ENCODE data around the gene PTPRK.

The PTPRK gene

GRCh38 chr6:128347123-128347522, 173.3 kb downstream of the PTPRK start:
- DNase-seq (ENCODE audit: extremely low read depth, insufficient read length), result no peak
- no peaks in the 10 kb centered on the region for H3K27me3 ChIP-seq (replicated peaks; ENCODE audit: control insufficient read depth, insufficient read depth, low read length)
- H3K4me3 ChIP-seq (replicated peaks; ENCODE audit: low read depth, low read length), result no peak overlapping the region
- H3K36me3 ChIP-seq (ENCODE audit: control insufficient read depth, insufficient read depth, low read length), result no peaks in the 10 kb centered on the region
- TF ChIP-seq, protein P1, sequence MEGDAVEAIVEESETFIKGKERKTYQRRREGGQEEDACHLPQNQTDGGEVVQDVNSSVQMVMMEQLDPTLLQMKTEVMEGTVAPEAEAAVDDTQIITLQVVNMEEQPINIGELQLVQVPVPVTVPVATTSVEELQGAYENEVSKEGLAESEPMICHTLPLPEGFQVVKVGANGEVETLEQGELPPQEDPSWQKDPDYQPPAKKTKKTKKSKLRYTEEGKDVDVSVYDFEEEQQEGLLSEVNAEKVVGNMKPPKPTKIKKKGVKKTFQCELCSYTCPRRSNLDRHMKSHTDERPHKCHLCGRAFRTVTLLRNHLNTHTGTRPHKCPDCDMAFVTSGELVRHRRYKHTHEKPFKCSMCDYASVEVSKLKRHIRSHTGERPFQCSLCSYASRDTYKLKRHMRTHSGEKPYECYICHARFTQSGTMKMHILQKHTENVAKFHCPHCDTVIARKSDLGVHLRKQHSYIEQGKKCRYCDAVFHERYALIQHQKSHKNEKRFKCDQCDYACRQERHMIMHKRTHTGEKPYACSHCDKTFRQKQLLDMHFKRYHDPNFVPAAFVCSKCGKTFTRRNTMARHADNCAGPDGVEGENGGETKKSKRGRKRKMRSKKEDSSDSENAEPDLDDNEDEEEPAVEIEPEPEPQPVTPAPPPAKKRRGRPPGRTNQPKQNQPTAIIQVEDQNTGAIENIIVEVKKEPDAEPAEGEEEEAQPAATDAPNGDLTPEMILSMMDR (IDR thresholded peaks at IDR 0.05; ENCODE audit: insufficient read depth, low read length, poor library complexity, severe bottlenecking), result no peak

GRCh38 chr6:128346569-128346968, 173.8 kb downstream of the PTPRK start:
- DNase-seq (ENCODE audit: extremely low read depth, insufficient read length), result no peak
- TF ChIP-seq, protein P1 (IDR thresholded peaks at IDR 0.05; ENCODE audit: insufficient read depth, low read length, poor library complexity, severe bottlenecking), result no peak
- H3K27me3 ChIP-seq (replicated peaks; ENCODE audit: control insufficient read depth, insufficient read depth, low read length), result no peaks in the 10 kb centered on the region
- H3K4me3 ChIP-seq (replicated peaks; ENCODE audit: low read depth, low read length), result no peak overlapping the region
- no peaks in the 10 kb centered on the region for H3K36me3 ChIP-seq (ENCODE audit: control insufficient read depth, insufficient read depth, low read length)

DNA sequence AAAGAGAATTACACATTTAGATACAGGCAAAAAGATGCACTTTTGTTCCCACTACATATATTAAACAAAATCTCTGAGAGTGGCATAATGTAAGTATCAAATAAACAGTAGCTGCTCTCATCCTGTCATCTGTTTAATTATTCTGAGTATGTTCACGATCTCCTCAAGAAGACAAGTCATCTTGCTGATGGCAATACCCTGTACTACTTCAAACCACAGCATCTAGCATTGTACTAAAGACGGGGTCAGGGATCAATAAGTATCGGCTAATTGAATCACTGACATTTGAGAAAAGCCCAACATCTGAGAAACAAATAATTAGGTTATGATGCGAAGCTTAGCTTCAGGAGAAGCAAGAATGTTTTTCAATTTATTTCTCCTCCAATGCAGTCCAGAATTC, 175.1 kb downstream of the PTPRK start:
- DNase-seq (ENCODE audit: extremely low read depth, insufficient read length), result no peak
- no peaks in the 10 kb centered on the region for H3K36me3 ChIP-seq (ENCODE audit: control insufficient read depth, insufficient read depth, low read length)
- H3K4me3 ChIP-seq (replicated peaks; ENCODE audit: low read depth, low read length), result no peak overlapping the region
- TF ChIP-seq, protein P1 (IDR thresholded peaks at IDR 0.05; ENCODE audit: insufficient read depth, low read length, poor library complexity, severe bottlenecking), result no peak
- no peaks in the 10 kb centered on the region for H3K27me3 ChIP-seq (replicated peaks; ENCODE audit: control insufficient read depth, insufficient read depth, low read length)

DNA sequence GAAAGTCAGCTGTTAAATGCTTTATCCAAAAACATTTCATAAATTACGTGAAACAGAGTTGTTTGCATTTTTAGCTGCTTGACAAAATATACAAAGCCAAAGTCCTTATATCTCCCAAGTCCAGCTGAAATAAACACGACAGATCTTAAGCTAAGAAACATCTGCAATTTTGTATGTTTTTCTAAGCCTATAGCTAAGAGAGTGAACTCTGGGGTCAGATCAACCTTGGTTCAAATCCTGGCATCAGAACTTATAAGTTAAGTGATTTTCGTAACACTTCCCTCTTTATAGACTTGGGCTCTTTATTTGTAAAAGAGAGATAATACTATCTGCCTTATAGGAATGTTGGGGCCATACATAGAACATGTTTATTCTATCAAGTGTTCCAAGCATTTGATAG, 176.7 kb downstream of the PTPRK start:
- H3K4me3 ChIP-seq (replicated peaks; ENCODE audit: low read depth, low read length), result no peak overlapping the region
- no peak for DNase-seq (ENCODE audit: extremely low read depth, insufficient read length)
- H3K27me3 ChIP-seq (replicated peaks; ENCODE audit: control insufficient read depth, insufficient read depth, low read length), result no peaks in the 10 kb centered on the region
- TF ChIP-seq, protein P1 (IDR thresholded peaks at IDR 0.05; ENCODE audit: insufficient read depth, low read length, poor library complexity, severe bottlenecking), result no peak
- no peaks in the 10 kb centered on the region for H3K36me3 ChIP-seq (ENCODE audit: control insufficient read depth, insufficient read depth, low read length)

DNA sequence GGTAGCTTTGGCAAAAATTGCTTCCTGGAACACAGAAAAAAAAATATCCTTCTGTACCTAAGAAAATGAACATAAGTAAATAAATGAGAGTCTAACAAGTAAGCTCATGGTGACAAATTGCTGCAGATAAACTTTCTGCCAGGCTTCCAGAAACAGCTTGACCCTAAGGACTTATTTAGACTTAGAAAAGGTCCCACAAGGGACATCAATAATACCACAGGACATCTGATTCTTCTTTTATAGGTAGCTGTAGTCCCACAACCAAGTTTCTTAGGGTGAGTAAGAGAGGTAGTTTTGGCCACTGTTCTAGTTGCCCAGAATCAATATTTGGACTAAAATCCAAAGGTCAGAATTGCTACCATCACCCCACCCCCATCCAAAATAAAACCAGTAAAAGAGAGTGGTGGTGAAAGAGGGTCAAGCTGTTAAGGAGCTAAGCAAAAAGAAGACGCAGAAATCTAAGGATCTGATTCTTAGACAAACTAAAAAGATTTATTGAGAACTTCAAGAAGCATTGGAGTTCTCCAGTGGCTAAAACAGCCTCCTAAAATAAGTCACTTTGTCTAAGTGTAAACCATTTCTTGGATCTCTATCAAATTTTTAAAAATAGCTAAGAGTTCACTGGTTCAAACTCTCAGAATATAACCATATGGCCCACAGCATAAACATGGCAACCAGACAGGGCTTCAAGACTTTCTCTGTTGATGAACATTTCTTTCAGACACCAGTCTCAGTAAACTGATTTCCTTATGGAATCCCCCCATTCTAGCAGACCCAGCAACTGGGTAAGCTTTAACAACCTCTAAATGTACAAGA, 180.6 kb downstream of the PTPRK start:
- Histone ChIP-seq H3K27me3 (replicated peaks; ENCODE audit: control insufficient read depth, insufficient read depth, low read length) (no peaks in the 10 kb centered on the region), H3K4me3 (replicated peaks; ENCODE audit: low read depth, low read length) (no peak overlapping the region), H3K36me3 (ENCODE audit: control insufficient read depth, insufficient read depth, low read length) (no peaks in the 10 kb centered on the region)
- no peak for DNase-seq (ENCODE audit: extremely low read depth, insufficient read length)
- TF ChIP-seq, protein P1 (IDR thresholded peaks at IDR 0.05; ENCODE audit: insufficient read depth, low read length, poor library complexity, severe bottlenecking), result no peak
